COLO829 (cell line): ENCODE measurements around the gene WARS2.

Source experiments
- DNase-seq: peaks from one replicate; pipeline ENCODE4 v3.0.0; 2012; ENCODE audit warnings: low spot score

WARS2 gene

GRCh38 chr1:119083479-119083878 lies 57.0 kb downstream of the WARS2 start:
- DNase-seq = no peak

DNA sequence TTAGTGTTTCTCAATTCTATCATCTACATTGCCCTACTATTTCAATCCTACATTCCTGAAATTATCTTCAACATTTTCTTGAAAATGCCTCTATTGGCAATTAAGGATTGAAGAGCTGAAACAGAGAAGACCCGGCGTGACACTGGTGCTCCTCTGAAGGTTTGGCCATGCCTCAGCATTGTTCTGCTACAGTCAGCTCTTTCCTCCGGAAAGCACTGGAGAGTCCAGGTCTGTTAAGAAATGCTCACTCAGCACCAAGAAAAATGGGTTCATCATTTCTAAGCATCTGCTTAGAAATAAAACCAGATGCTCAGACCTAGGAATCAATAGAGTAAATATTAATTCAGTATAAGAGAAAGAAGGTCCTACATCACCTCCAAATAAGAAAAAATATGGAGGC lies 58.8 kb downstream of the WARS2 start:
- DNase-seq = no peak

DNA sequence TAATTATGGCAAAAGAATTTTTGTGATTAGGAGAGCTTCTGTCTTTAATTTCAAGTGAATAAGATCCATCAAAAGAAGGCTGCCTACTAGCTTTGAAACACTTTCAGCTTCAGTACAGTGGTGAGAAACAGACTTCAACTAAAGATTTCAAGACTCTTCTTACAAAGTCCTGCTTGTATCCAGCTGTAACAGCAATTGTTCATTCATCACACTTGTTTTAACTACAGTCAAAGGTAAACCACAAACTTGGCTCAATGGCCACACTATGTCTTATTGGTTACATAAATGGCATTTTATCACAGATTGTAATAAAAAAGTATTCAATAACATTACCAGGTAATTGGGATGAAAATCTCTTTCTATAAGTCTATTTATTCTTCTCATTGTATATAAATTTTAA lies 59.2 kb downstream of the WARS2 start:
- peak; percentile 24 for DNase-seq

DNA sequence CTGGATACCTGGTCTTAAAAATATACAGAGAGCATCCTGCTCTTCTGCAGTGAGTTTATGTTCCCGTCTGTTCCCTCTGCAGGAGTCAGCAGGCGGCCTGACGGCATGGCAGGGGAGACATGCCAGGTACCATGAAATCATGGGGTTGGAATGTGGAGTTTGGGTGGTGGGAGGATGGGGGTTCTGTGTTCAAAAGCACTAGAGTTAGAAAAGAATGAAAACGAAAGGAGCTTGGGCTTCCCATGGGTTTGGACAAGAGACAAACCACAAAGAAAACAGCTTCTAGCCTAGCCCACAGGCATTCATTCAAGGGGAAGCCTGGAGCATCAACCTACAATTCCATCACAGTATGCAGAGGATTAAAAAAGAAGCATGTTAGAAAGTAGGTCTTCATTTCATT lies 59.9 kb downstream of the WARS2 start:
- DNase-seq = no peak

GRCh38 chr1:119079881-119080280 lies 60.6 kb downstream of the WARS2 start:
- no peak for DNase-seq

DNA sequence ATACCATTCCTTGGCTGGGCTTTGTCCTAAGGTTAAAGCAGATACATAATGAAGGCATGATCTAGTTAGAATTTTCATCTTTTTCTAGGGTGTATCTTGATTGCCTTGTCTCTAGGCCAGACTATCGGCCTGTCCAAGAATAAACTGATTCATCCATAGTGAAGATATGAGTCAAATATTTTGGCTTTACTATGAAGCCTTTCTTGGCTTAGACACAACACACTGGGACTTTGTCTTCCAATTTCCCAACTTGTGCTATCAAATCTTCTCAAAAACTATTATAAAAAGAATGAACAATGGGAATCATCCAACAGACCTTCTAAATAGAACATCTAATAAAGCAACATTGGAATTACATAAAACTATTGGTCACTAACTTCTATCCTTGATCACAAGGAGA lies 64.8 kb downstream of the WARS2 start:
- DNase-seq = peak; percentile 47

DNA sequence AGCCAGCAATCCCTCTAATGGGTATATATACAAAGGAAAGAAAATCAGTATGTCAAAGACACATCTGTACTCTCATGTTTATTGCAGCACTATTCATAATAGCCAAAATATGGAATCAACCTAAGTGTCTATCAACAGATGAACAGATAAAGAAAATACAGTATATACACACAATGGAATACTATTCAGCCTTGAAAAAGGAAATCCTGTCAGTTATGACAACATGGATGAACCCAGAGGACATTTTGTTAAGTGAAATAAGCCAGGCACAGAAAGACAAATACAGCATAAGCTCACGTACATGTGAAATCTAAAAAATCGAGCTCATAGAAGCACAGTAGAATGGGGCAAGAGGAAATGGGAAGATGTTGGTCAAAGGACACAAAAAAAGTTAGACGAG lies 69.1 kb downstream of the WARS2 start:
- no peak for DNase-seq

DNA sequence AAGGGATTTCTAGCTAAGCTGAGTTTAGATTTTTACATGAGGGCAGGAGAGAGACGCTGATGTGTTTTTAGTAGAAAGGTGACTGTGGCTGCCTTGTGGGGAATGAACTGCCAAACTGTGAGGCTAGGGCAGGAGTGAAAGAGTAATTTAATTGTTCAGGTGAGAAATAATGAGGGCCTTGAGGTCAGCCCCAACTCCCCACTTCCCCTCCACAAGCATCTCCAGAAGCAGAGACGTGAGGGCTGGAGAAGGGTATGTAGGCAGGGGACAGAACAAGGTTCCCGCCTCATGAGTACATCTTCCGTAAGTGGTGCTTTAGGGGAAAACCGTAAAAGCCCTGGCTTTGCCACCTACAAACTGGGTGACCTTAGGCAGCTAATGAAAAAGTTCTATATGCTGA lies 70.8 kb downstream of the WARS2 start:
- no peak for DNase-seq

DNA sequence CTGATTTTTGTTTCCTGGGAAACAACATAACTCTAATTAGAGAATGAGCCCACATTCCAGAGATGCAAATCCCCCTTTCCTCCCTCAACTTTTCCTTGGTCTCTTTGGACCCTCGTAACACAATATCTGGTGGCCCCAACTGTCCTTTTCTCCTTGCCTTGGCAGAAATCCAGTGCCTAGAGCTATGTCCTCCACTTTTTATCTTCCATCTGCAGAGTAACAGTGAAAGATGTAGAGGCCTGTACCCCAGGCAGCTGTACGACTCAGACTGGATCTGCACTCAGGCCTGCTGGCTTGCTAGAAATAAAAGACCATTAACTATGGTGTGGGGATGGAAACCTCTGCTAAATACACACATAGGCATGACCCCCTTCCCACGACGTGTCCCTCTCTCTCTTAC lies 72.0 kb downstream of the WARS2 start:
- DNase-seq = no peak

DNA sequence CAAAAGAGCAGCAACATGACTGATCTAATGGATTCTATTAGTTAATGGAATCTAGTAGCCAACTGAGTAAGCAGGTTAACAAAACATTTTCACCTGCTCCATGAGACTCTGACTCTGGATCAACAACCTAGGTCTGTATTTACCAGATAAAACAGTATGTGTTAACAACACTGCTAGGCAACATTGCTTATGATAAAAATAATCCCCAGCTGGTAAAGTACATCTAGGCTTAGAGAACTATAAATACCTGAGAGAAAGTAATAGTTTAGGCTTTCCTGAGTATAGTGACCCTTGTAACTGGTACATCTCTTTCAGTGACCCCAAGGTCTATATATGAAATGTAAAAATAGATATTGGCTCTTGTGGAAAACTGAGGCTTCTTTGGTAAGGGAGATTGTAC lies 78.8 kb downstream of the WARS2 start:
- DNase-seq = no peak

GRCh38 chr1:119055568-119055967 lies 84.9 kb downstream of the WARS2 start:
- DNase-seq = no peak

DNA sequence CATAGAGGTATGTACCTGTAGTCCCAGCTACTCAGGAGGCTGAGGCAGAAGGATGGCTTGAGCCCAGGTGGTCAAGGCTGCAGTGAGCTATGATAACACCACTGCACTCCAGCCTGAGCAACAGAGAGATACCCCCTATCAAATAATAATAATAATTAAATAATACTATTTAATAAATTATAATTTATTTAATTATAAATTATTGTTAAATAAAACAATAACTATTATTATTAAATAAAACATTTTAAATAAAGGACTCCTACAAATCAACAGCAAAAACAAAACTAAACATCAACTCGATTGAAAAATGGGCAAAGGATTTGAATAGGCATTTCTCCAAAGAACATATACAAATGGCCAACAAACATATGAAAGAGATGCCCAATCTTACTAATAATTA lies 86.5 kb downstream of the WARS2 start:
- DNase-seq = no peak

DNA sequence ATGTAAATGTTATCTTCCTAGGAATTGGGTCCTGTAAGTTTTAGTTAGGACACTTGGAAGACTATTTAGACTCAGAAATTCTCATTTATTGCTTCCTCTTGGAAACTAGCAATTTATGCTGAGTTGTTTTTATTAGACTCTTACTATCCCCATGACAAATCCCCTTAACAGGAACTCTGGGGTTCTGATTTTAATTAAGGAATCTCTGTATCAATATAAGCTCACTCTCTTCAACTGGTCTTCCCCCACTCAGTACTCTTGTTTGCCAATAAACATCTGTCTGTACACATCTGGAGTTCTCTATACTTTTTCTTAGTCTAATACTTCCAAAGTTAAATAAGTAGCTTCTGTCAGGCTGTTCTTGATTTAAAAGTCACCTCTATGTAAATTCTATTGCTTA lies 88.2 kb downstream of the WARS2 start:
- no peak for DNase-seq

DNA sequence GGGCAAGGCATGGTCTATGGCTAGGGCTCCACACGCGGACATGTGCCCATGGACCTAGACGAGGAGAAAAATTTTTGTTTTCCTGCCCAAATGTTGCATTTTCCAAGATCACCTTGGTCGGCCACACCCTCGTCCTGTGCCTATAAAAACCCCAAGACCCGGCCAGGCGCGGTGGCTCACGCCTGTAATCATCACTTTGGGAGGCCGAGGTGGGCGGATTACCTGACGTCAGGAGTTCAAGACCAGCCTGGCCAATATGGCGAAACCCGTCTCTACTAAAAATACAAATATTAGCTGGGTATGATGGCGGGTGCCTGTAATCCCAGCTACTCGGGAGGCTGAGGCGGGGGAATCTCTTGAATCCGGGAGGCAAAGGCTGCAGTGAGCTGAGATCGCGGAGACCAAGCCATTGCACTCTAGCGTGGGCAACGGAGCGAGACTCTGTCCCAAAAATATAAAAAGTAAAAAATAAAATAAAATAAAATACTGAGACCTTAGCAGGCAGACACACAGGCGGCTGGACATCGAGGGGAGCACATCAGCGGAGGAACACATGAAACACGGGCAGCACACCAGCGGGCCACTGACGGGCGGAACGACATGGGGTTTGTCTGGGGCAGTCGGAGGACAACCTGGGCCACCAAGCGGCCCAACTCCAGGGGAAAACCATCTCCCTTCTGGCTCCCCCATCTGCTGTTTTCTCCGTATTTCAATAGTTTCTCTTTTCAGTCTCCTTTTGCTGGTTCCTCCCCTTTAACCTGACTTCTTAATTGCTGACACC lies 91.6 kb downstream of the WARS2 start:
- no peak for DNase-seq

DNA sequence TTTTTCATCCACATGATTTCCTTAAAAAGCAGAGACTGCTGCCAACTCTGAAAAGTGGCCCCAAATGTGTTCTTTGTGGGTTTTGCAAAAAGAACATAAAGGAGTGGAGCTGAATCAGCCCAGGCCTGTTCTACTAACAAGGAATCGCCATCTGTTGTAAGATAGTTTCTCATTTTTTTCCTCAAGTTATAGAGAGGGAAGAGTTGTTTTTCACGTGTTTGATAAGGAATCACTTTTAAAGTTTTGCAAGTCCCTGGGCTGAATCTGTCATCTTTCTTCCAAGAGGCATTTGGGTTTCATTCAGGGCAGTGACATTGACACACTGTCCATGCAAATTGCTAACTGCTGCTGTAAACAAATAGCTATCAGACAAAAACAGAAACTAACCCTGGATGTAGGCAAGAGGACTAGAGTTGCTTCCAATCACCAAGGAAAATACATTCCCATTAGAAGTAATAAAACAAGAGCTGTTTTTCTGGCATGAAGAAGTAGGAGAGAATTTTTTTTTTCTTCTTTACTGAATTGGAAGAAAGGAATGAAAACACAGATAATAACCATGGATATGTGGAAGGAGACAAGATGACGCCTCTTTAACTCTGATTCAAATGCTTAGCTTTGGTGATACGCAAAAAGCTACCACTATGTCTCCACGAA lies 93.5 kb downstream of the WARS2 start:
- no peak for DNase-seq

GRCh38 chr1:119046429-119046784 lies 94.0 kb downstream of the WARS2 start:
- no peak for DNase-seq

DNA sequence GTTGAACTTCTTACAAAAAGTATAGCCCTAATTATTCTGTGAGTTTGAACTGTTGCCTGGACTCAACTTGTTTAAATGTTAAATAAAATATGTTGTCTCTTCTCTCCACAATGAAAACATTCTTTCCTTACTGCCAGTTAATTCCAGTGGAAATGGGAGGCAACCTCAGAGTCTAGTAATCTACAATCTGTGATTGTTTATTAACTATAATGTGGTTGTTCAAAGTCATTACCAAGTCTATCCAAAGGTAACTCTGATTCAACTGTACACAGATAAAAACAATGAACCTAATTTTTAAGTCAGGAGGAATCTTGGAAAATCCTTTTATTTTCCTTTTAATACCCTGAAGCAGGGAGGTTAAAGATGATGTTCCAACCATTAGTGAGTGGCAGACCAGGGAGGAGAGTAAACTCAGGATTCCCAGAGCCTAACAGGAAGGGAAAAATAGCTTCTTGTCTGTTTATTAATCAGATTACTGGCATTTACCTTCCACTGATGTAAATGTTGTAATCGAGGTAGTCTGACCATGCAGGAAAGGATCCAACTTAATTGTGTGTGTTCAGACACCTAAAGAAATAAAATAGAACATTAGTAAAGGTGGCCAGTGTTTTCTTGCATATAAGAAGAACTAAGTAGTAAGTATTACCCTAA lies 95.2 kb downstream of the WARS2 start:
- DNase-seq = peak; percentile 17

GRCh38 chr1:119040906-119041305 lies 99.5 kb downstream of the WARS2 start:
- DNase-seq = no peak

DNA sequence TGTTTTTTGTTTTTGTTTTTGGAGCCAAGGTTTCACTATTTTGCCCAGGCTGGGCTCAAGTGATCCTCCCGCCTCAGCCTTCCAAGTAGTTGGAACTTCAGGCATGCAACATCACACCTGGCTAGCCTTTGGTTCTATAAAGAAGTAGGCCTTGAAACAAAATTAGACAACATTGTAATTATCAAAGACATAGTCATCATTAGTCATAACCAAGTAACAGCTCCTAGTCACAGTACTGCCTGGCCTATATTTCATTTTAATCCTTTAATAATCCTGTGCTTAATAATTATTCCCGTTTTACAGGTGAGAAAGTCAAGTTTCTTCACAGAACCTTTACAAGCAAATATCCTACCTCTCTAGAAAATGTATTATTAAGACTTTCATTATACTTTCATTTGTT lies 100.0 kb downstream of the WARS2 start:
- DNase-seq = no peak

GRCh38 chr1:119038363-119038762 lies 102.1 kb downstream of the WARS2 start:
- no peak for DNase-seq

DNA sequence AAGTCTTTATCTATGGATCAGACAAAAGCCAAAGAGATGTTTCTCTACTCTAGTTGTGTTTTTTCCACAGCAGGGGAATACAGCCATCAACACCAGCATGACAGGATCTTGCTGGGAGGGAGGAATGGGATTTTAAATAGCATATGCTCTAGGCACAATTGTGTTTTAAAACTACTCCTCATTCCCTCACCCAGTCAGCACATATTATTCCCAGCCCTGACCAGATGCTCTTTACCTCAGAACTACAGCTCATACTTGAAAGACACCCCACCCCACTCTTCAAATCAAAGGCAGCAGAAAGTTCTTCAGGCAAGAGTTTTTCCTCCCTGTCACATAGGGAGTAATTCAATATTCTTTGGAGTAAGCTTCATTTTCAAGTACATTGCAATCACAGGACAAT lies 106.1 kb downstream of the WARS2 start:
- no peak for DNase-seq

DNA sequence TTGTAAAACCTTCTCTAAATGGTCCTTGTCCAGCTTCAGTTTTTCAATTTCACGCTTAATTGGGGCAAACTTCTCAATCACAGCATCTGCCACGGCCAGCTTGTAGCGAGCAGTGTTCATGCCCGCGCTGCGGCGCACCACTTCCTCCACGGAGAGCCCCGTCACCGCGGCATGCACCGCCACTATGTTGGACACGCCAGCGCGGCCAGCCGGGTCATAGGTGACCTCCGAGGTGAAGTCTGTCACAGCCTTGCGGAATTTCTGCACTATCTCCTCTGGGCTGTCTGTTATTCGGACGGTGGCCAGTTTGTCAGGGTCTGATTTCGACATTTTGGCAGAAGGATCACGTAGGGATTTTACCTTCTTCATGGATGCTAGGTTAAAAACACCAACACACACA lies 107.5 kb downstream of the WARS2 start:
- no peak for DNase-seq

DNA sequence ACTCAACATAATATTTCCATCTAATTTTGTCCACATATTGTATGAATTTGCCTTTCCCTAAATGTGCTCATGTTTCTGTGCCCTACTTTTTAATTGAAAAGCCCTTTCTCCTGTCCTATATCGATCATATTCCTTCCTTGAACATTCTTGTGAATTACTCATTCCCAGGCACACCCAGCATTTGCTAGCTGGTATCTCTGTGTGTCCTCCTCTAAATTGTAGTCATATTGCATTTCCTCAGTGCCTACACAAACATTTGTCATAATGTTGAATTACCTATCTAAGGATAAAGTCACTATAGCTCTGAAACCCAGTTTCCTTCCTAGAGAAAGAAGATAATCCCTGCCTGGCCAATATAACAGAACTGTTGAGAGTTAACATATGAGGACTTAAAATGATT lies 112.7 kb downstream of the WARS2 start:
- DNase-seq = no peak

DNA sequence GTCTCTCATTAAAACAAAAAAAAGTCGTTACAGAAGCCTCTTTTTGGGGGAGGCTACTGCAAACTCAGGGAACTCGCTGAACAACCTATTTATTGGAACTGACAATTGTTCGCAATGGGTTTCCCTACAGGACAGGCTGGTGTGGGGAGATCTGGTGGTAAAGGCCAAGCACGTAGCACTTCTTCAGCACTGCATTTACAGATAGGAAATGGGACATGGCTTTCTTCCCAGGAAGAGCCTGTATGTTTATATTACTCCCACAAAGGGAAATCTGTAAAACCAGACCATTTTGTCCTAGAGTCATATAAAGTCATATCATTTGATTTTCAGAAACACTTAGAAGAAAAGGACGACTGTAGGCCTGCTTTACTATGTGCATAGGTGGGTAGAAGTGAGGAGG lies 113.5 kb downstream of the WARS2 start:
- DNase-seq = no peak
